ENCODE measurements around the gene ARID1A.
A peak's percentile ranks its signal among the peaks of the same experiment; 100 is the strongest.
"Not testable (repeated sequence)": the region's sequence is repeated elsewhere in the genome, so short reads cannot be mapped to it uniquely, and the experiment has no call there.

The ARID1A gene

DNA sequence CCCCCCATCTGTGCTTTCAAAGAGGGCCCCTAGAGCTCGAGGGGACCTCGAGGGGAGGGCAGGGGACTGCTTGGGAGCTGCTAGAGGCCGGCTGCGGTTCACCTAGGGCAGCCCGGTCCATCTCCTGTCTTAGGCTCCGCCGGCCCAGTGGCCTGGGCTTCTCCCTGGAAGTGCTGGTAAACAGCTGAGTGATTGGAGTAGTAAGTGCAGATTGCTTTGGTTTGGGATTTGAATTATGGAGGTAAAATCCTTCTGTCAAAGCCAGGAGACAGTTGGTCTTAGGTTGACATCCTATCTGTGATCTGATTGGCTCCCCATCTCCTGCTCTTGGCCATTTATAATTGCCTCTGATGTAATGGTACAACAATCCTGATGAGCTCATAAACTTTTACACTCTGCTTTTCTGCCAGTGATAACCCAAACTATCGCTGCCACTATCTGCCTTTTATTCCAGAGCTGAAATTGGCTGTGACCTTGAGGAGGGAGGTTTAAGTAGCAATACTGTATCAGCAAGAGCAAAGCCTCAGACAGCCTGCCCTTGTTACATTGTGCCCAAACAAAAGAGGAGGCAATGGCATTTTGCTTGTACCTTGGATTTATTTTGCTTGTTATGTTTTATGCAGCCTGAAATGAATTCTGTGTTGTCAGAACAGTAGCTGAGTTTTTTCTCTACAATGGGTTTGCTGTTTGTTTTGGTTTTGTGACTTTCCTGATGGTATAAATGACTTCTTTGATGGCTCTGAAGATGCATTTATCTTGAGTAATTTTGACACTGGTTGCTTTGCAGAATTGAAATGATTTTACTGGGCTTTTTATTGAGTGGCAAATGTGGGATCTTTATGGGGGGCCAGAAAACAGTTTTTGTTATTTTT lies 2.4 kb downstream of the ARID1A start:
- DNase-seq (ENCODE audit: low read depth in 2 of 2): no peak

DNA sequence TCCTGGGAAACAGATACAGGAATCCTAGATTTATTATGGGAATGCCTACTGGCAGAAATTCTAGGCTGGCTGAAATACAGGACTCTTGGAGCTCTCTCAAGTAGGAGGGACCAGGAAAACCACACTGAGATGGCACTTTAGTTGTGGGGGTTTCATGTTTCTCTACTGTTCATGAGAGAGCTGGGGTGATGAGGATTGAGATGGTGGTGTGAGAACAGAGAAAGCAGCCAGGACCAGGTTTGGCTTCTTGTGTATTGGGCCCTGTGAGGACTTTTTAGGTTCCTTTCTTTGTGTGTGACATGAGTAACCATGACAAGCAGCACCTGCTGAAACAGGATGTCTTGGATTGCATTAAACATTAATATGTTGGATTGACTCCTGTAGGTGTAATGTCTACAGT lies 4.9 kb downstream of the ARID1A start:
- no peak for DNase-seq (ENCODE audit: low read depth in 2 of 2)

GRCh38 chr1:26701266-26701994 lies 5.6 kb downstream of the ARID1A start:
- no peak for DNase-seq (ENCODE audit: low read depth in 2 of 2)

GRCh38 chr1:26701995-26702679 lies 6.3 kb downstream of the ARID1A start:
- DNase-seq (ENCODE audit: low read depth in 2 of 2): no peak

DNA sequence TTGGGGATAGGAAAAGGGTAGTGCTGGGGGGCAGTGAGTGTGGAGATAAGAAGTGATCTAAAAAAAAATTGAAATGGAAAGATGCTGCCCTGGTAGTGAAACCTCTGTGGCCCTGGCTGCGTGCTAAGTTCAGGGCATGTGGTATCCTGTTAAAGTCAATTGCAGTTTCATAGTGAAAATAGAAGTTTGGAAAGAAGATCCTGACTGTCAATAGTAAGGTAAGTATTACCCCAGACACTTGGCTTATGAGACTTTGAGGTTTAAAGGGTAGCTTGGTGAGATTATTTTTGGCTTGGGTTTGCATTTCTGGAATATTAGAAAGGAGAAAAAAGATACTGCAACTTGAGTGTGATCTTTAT lies 6.8 kb downstream of the ARID1A start:
- no peak for DNase-seq (ENCODE audit: low read depth in 2 of 2)

- no peak for DNase-seq (ENCODE audit: low read depth in 2 of 2)
Observed at GRCh38 chr1:26703478-26703877, 7.7 kb downstream of the ARID1A start.

DNA sequence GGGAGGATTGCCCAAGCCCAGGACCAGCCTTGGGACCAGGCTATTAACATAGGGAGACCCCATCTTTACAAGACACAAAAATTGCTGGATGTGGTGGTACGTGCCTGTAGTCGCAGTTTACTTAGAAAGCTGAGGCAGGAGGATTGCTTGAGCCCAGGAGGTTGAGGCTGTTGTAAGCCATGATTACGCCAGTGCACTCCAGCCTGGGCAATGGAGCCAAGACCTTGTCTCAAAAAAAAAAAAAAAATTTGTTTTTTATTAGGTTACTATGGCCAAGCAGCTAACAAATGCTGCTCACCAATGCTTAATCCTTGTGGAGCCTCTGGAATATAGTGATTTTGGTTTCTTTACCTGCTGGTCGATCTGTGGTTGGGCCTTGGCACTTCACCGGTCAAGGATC lies 8.8 kb downstream of the ARID1A start:
- DNase-seq (ENCODE audit: low read depth in 2 of 2): no peak

- not testable (repeated sequence) for DNase-seq (ENCODE audit: low read depth in 2 of 2)
Observed at GRCh38 chr1:26705227-26705626, 9.4 kb downstream of the ARID1A start.

GRCh38 chr1:26705788-26706311 lies 10.0 kb downstream of the ARID1A start:
- DNase-seq (ENCODE audit: low read depth in 2 of 2): no peak

- DNase-seq (ENCODE audit: low read depth in 2 of 2): no peak
Observed at GRCh38 chr1:26706315-26706714, 10.5 kb downstream of the ARID1A start.

- DNase-seq (ENCODE audit: low read depth in 2 of 2): no peak
Observed at GRCh38 chr1:26710811-26711210, 15.0 kb downstream of the ARID1A start.

GRCh38 chr1:26711777-26712176 lies 16.0 kb downstream of the ARID1A start:
- no peak for DNase-seq (ENCODE audit: low read depth in 2 of 2)

- no peak for DNase-seq (ENCODE audit: low read depth in 2 of 2)
Observed at GRCh38 chr1:26717017-26717491, 21.2 kb downstream of the ARID1A start.

DNA sequence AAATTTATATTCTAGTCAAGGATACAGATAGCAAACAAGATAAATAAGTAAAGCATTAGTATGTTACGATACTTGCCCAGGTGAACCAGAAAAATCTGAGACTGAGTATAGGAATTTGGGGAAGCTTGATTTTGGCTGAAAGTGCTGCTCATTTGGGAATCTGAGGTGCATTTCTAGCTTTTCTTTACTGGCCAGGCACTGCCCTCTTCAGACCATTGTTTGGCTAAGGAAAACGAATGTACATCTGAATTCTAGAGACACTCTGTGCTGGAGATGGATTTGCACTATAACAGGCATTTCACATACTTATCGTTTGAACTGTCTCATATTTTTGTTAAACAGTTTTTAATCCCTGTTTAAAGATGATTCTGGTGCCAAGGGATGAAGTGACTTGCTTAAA lies 23.4 kb downstream of the ARID1A start:
- no peak for DNase-seq (ENCODE audit: low read depth in 2 of 2)

DNA sequence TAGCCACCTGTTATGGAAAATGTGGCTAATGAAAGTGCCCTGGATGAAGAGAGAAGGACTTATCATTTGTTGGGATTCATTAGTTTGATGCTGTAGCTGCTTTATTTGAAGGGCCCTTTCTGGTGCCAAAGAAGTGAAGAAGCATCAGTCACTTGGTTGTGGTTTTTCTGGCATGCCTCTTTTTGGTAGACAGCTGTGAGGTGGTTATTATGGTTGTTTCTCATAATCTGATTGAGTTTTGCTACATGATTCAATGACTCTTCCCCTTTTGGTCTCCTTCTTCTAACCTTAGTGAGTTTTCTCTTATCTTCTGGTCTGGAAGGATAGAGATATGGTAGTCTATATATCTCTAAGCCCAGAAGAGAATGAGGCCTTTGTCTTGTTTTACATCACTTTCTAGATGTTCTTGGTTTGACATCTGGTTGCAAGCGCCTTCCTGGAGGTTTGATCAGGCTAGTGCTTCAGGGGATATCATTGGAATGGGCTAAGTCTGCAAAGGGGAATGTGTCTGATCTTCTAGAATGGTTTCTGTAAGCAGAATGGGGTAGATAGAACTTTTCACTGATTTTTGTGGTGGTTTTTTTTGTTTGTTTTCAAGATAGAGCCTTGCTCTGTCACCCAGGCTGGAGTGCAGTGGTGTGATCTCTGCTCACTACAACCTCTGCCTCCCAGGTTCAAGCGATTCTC lies 26.0 kb downstream of the ARID1A start:
- DNase-seq (ENCODE audit: low read depth in 2 of 2): no peak

DNA sequence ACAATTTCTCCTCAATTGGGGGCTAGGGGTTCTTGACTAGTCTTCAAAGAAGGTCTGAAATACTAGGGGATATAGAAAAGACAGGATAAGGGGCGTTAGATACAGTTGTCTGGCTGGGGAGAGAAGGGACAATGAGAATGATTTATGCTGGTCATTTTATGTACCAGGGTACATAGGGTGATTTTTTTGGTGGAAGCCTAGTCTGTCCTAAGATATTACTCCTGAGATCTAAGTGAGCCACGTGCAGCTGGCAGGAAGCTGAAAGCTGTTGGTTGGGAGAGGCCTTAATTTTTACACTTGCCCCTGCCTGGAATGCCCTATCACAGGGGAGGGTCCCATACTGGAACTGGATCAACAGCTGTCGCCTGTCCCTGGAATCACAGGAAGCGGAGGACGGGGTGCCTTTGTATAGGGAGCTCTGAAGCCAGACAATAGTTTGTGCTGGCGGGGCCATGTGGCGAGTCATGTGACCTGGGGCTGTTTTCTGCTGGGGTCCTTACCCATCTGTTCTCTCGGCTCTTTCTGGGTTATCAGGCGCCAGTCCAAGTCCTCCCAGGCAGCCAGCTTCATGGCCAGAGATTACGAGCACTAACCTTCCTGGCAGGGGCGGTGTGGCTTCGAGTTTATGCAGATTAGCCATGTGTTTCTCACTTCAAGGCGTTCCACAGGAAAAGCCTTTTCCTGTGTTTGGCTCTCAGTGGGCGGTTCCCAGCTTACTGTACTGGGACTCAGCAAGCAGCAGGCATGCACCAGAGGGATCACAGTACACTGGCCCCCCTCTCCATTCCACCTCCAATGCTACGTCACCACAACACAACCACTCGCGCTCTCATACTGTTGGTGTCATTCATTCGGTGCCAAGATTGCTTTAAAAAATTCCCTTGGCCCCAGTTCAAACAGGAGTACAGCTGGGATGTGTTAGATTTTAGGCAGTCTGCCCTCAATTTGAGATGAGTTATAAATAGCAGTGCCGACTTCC lies 27.5 kb downstream of the ARID1A start:
- DNase-seq (ENCODE audit: low read depth in 2 of 2): peak; percentile 29 to 32

GRCh38 chr1:26724118-26724517 lies 28.3 kb downstream of the ARID1A start:
- no peak for DNase-seq (ENCODE audit: low read depth in 2 of 2)

GRCh38 chr1:26724926-26725325 lies 29.1 kb downstream of the ARID1A start:
- DNase-seq (ENCODE audit: low read depth in 2 of 2): no peak

GRCh38 chr1:26725904-26726303 lies 30.1 kb downstream of the ARID1A start:
- DNase-seq (ENCODE audit: low read depth in 2 of 2): not testable (repeated sequence)

DNA sequence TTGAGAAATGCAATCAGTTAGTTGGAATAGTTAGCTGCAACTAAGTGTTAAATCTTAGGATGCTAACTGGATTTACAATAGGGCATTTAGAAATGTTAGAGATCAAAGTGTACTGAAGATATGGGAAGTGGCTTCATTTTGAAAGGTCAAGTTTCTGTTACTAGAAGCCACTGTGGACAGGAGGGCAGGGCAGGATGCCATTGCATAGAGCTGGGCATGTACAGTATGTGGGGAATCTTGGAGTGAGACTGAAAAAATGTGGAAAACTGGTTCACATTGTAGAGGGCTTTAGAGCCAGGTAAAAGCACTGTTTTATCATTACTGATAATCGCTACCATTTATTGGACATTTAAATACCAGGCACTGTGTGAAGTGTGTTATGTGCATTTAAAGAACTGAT lies 31.0 kb downstream of the ARID1A start:
- DNase-seq (ENCODE audit: low read depth in 2 of 2): no peak
